D341Med (cell line): Measurements from ENCODE around the gene MT1F.

ENCODE experiments used
- DNase-seq: peaks from one replicate; pipeline ENCODE4 v3.0.0; 2012; ENCODE audit warnings: low spot score

Gene MT1F

DNA sequence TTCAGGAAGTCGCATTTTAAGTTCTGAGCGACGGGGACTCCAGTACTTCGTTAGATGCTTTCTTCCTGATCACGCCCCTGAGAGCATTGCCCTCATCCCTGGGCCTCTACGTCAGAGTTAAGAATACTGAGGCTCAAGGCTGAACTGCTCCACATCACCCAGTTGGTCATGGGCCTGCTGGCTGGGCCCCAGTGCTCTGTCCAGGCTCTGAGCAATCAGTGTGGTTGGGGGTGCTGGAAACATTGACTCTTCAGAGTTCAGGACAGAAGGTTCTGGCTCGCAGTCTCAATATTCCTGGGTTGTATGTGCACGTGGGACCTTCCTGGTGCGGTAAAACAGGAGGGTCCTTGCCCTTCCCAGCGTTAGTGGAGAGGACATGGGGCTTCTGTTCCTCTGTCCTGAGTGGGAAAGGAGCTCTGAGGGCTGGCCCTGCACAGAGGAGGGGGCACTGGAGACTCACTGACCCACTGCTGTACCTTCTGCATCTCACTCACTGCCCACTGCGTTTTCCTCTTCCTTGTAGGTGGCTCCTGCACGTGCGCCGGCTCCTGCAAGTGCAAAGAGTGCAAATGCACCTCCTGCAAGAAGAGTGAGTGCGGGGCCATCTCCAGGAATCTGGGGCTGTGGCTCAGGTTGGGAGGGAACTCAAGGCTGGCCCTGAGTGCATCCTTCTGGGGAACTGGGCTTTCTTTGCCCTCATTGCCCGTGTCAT is 31.7 kb upstream of the MT1F start:
- no peak for DNase-seq

DNA sequence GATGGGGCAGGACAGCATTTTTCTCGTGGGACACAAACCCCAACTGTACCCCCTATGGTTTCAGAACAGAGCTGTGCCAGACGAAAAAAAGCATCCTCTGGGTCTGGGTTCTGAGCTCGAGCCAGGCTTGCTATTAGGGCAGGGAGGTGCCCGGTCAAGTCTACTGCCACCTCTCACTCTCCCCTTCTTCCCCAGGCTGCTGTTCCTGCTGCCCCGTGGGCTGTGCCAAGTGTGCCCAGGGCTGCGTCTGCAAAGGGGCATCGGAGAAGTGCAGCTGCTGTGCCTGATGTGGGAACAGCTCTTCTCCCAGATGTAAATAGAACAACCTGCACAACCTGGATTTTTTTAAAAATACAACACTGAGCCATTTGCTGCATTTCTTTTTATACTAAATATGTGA is 31.1 kb upstream of the MT1F start:
- DNase-seq = no peak

DNA sequence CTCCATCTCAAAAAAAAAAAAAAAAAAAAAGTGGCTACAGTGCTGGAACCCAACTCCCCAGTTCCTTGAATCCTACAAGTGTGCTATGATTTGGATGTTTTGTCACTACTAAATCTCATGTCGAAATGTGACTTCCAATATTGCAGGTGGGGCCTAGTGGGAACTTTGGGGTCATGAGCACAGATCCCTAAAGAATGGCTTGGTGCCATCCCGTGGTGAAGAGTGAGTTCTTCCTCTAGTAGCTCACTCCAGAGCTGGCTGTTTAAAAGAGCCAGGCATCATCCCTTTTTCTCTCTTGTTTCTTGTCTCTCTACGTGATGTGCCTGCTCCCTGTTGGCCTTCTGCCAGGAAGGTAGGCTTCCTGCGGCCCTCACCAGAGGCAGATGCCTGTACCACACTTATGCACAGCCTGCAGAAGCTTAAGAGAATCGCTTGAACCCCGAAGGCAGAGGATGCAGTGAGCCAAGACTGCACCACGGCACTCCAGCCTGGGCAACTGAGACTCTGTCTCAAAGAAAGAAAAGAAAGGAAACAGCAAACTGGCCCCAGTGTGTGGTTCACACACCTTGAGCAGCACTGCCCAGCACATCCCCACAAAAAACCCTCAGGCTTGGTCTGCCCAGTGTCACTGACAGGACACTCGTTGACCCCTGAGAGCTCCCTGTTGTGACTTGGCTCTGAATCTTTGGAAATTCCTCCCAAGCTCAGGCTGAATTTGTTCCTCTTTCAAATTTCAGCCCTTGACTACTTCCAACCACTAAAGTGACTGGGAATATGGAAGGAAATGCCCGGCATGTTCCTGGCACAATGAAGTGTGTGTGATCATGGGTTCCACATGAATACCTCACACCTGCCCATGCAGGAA is 29.0 kb upstream of the MT1F start:
- no peak for DNase-seq

GRCh38 chr16:56629531-56629930 is 28.2 kb upstream of the MT1F start:
- DNase-seq = no peak

DNA sequence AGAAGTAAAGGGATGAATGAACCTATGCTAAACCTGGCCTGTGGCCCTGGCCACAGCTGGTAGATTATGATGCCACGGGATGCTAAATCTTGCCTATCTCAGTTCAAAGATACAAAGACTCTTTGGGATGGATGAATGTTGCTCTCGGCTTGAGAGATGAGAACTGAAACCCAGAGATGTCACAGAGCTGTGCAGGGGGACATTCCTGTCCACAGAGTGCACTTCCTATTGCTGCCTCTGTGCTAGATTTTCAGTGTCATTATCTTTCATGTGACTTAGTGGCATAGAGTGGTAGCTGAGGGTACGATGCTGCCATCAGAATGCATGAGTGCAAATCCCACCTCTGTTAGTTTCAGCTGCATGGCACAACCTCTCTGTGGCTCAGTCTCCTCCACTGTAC is 27.6 kb upstream of the MT1F start:
- DNase-seq = no peak

DNA sequence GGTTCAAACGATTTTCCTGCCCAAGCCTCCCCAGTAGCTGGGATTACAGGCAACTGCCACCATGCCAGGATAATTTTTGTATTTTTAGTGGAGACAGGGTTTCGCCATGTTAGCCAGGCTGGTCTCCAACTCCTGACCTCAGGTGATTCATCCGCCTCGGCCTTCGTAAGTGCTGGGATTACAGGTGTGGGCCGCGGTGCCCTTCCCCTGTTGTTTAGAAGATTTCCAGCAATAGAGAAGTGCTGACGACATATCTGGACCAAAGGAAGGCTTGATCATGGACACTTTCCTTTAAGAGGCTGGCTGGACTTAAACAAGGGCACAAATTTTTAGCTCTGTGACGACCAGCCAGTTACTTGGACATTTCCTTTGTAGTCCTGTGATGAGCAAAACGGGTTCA is 26.6 kb upstream of the MT1F start:
- no peak for DNase-seq

- no peak for DNase-seq
These were observed 26.0 kb upstream of the MT1F start for GRCh38 chr16:56631832-56632155.

DNA sequence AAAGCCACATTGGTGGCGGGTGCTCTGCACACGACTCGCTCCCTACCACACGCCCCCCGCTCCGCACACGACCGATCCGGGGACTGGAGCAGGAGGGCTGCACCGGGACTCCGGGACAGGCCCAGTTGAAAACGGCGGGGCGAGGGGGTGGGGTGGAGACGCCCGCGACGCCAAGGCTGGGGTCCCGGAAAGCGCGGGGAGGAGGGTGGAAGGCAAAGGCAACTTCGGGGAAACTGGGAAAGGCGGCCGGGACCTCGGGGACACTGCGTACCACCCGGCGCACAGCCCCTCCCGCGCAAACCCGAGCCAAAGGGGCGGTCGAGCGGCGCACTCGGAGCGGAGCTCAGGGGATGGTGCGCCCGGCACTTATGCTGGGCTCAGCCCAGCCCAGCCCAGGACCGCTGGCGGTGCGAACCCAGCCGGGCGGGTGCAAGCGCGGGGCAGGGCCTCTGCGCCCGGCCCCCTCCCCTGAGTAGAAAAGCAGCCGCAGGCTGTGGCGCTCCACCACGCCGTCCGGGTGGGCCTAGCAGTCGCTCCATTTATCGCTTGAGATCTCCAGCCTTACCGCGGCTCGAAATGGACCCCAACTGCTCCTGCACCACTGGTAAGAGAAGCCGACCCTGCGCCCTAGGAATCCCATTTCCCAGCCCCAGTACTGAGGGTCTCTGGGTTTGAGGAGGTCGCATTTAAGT is 25.5 kb upstream of the MT1F start, which contains the start of gene MT1M:
MT1M (plus strand) TSS at position 504 of the 692 bp plus-strand sequence; CDS start at position 577, 73 bp downstream.
- DNase-seq = no peak

DNA sequence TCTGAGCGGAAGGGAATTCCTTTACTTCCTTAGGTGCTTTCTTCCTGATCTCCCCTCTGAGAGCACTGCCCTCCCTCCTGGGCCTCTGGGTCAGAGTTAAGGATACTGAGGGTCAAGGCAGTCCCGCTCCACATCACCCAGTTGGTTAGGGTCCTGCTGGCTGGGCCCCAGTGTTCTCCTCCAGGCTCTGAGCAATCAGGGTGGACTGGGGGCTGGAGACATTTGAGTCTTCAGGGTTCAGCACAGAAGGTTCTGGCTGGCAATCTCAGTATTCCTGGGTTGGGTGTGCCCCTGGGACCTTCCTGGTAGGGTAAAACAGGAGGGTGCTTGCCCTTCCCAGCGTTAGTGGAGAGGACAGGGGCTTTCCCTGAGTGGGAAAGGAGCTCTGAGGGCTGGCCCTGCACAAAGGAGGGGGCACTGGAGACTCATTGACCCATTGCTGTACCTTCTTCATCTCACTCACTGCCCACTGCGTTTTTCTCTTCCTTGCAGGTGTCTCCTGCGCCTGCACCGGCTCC is 24.9 kb upstream of the MT1F start:
- DNase-seq = no peak

DNA sequence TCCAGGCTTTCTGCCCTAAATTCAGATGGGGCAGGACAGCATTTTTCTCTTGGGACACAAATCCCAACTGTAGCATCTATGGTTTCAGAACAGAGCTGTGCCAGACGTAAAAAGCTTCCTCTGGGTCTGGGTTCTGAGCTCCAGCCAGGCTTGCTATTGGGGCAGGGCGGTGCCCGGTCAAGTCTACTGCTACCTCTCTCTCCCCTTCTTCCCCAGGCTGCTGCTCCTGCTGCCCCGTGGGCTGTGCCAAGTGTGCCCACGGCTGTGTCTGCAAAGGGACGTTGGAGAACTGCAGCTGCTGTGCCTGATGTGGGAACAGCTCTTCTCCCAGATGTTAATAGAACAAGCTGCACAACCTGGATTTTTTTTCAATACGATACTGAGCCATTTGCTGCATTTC is 24.2 kb upstream of the MT1F start:
- DNase-seq = no peak

GRCh38 chr16:56634715-56635440 is 22.9 kb upstream of the MT1F start:
- DNase-seq = no peak

DNA sequence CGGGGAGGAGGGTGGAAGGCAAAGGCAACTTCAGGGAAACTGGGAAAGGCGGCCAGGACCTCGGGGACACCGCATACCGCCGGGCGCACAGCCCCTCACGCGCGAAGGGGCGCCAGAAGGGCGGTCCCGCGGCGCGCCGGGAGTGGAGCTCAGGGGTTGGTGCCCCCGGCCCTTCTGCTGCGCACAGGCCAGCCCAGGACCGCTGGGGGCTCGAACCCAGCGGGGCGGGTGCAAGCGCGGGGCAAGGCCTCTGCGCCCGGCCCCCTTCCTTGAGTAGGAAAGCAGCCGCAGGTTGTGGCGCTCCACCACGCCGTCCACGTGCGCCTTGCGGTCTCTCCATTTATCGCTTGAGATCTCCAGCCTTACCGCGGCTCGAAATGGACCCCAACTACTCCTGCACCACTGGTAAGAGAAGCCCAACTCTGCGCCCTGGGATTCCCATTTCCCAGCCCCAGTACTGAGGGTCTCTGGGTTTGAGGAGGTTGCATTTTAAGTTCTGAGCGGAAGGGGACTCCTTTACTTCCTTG is 22.3 kb upstream of the MT1F start:
- no peak for DNase-seq

GRCh38 chr16:56636616-56637413 is 20.9 kb upstream of the MT1F start:
- DNase-seq = no peak

GRCh38 chr16:56637814-56638750 is 19.7 kb upstream of the MT1F start, which contains the start of gene MT1A:
MT1A (plus strand) TSS chr16:56638666; CDS start chr16:56638739, 73 bp downstream.
- DNase-seq = no peak

- DNase-seq = no peak
These were observed 18.7 kb upstream of the MT1F start for GRCh38 chr16:56639045-56639444.

- no peak for DNase-seq
These were observed 17.7 kb upstream of the MT1F start for GRCh38 chr16:56640076-56640475.

- DNase-seq = no peak
These were observed 16.6 kb upstream of the MT1F start for GRCh38 chr16:56641166-56641565.

GRCh38 chr16:56643080-56643778 is 14.5 kb upstream of the MT1F start:
- no peak for DNase-seq

DNA sequence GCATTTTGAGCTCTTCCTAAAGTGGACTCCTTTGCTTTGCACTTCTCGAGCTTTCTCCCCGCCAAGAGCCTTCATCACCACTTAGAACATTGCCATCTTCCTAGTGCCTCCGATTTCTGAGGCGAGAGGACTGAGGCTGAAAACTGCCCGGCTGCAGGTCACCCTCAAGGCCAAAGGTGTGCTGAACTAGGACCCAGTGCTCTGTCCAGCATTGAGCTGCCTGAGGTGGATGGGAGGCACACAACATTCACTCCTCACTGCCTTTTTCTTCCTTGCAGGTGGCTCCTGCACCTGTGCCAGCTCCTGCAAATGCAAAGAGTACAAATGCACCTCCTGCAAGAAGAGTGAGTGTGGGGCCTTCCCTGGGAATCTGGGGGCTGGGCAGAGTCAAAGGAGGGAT is 13.9 kb upstream of the MT1F start:
- no peak for DNase-seq
